ENCODE measurements around the gene RNF10.
A peak's percentile ranks its signal among the peaks of the same experiment; 100 is the strongest.
"Not testable (repeated sequence)": the region's sequence is repeated elsewhere in the genome, so short reads cannot be mapped to it uniquely, and the experiment has no call there.

The RNF10 gene

GRCh38 chr12:120614848-120615247, 80.7 kb downstream of the RNF10 start:
- Histone ChIP-seq H3K27me3 (replicated peaks; ENCODE audit: control insufficient read depth, insufficient read depth, low read length) (no peaks in the 10 kb centered on the region), H3K36me3 (ENCODE audit: control insufficient read depth, insufficient read depth, low read length) (no peaks in the 10 kb centered on the region), H3K4me3 (replicated peaks; ENCODE audit: low read depth, low read length) (no peak overlapping the region)
- TF ChIP-seq CTCF (IDR thresholded peaks at IDR 0.05; ENCODE audit: insufficient read depth, low read length, poor library complexity, severe bottlenecking), result no peak
- DNase-seq (ENCODE audit: extremely low read depth, insufficient read length), result no peak

- not testable (repeated sequence) for H3K36me3 ChIP-seq (ENCODE audit: control insufficient read depth, insufficient read depth, low read length); DNase-seq (ENCODE audit: extremely low read depth, insufficient read length); H3K27me3 ChIP-seq (replicated peaks; ENCODE audit: control insufficient read depth, insufficient read depth, low read length); H3K4me3 ChIP-seq (replicated peaks; ENCODE audit: low read depth, low read length)
Observed at GRCh38 chr12:120617193-120617592, 83.0 kb downstream of the RNF10 start.

- not testable (repeated sequence) for H3K36me3 ChIP-seq (ENCODE audit: control insufficient read depth, insufficient read depth, low read length); H3K27me3 ChIP-seq (replicated peaks; ENCODE audit: control insufficient read depth, insufficient read depth, low read length); H3K4me3 ChIP-seq (replicated peaks; ENCODE audit: low read depth, low read length); DNase-seq (ENCODE audit: extremely low read depth, insufficient read length)
Observed at GRCh38 chr12:120617767-120618166, 83.6 kb downstream of the RNF10 start.

- Histone ChIP-seq H3K36me3 (ENCODE audit: control insufficient read depth, insufficient read depth, low read length) (no peaks in the 10 kb centered on the region), H3K4me3 (replicated peaks; ENCODE audit: low read depth, low read length) (no peak overlapping the region), H3K27me3 (replicated peaks; ENCODE audit: control insufficient read depth, insufficient read depth, low read length) (no peaks in the 10 kb centered on the region)
- no peak for TF ChIP-seq CTCF (IDR thresholded peaks at IDR 0.05; ENCODE audit: insufficient read depth, low read length, poor library complexity, severe bottlenecking)
- no peak for DNase-seq (ENCODE audit: extremely low read depth, insufficient read length)
Observed at GRCh38 chr12:120618954-120619615, 84.9 kb downstream of the RNF10 start.

GRCh38 chr12:120620624-120621023, 86.5 kb downstream of the RNF10 start:
- H3K27me3 ChIP-seq (replicated peaks; ENCODE audit: control insufficient read depth, insufficient read depth, low read length), result no peaks in the 10 kb centered on the region
- no peaks in the 10 kb centered on the region for H3K36me3 ChIP-seq (ENCODE audit: control insufficient read depth, insufficient read depth, low read length)
- TF ChIP-seq CTCF (IDR thresholded peaks at IDR 0.05; ENCODE audit: insufficient read depth, low read length, poor library complexity, severe bottlenecking), result no peak
- H3K4me3 ChIP-seq (replicated peaks; ENCODE audit: low read depth, low read length), result no peak overlapping the region
- no peak for DNase-seq (ENCODE audit: extremely low read depth, insufficient read length)

GRCh38 chr12:120625557-120626419, 91.6 kb downstream of the RNF10 start:
- Histone ChIP-seq H3K27me3 (replicated peaks; ENCODE audit: control insufficient read depth, insufficient read depth, low read length) (no peaks in the 10 kb centered on the region), H3K36me3 (ENCODE audit: control insufficient read depth, insufficient read depth, low read length) (no peaks in the 10 kb centered on the region), H3K4me3 (replicated peaks; ENCODE audit: low read depth, low read length) (no peak overlapping the region)
- TF ChIP-seq CTCF (IDR thresholded peaks at IDR 0.05; ENCODE audit: insufficient read depth, low read length, poor library complexity, severe bottlenecking), result peak; percentile 27
- DNase-seq (ENCODE audit: extremely low read depth, insufficient read length), result no peak
